PC-3 (cell line): Measurements from ENCODE around the gene STIM1. TPM values are rescaled to one million over a fixed set of nuclear protein-coding genes. Genes with fewer than 3 reads are reported as not detected.

ENCODE experiments used
- ATAC-seq: fragments of 200-7000 bp; cut with Tn5 transposase; 2 replicates; pipeline ENCODE4 v1.9.1; 2020; ENCODE audit warnings: mild to moderate bottlenecking, moderate library complexity
- BruUV-seq: library from RNA; stranded (reverse); fragments of 400-500 nt; replicated peaks from 2 replicates; lab custom pipeline; 2021; lab: Mats Ljungman, UMichigan
- CTCF ChIA-PET: fragments of 300-600 bp; sonication (Branson Sonifier 250); formaldehyde crosslinking; loops from one replicate; lab custom pipeline; 2022; ENCODE audit warnings: antibody characterized with exemption; lab: Charles Lee
- POLR2A ChIA-PET: fragments of 300-600 bp; sonication (Branson Sonifier 250); formaldehyde crosslinking; loops from one replicate; lab custom pipeline; 2022; ENCODE audit warnings: antibody characterized with exemption; ENCODE audit not compliant: unreplicated experiment; lab: Charles Lee
- DNase-seq: peaks from one replicate; pipeline ENCODE4 v3.0.0-alpha.2; 2015
- H2AFZ ChIP-seq: fragments of 300-600 bp; sonication (generic); 2 replicates; pipeline ENCODE4 v1.6.0; 2016; ENCODE audit warnings: antibody characterized with exemption, low read length
- H3F3A ChIP-seq: fragments of 300-600 bp; sonication (generic); one replicate; pipeline ENCODE4 v1.6.0; 2017; ENCODE audit warnings: antibody characterized with exemption, low read length, control low read depth, mild to moderate bottlenecking; ENCODE audit not compliant: unreplicated experiment
- H3K27ac ChIP-seq: fragments of 300-600 bp; sonication (generic); 2 replicates; pipeline ENCODE4 v1.5.1; 2016; ENCODE audit warnings: mild to moderate bottlenecking, low read length
- H3K27me3 ChIP-seq: fragments of 300-600 bp; sonication (generic); 2 replicates; pipeline ENCODE4 v1.6.1; 2016; ENCODE audit warnings: low read length, mixed read lengths
- H3K36me3 ChIP-seq: fragments of 300-600 bp; sonication (generic); 2 replicates; pipeline ENCODE4 v1.6.1; 2016; ENCODE audit warnings: low read depth, mixed run types, low read length, mixed read lengths
- H3K4me1 ChIP-seq: fragments of 300-600 bp; sonication (generic); 2 replicates; pipeline ENCODE4 v1.5.1; 2016; ENCODE audit warnings: low read length; ENCODE audit not compliant: insufficient read depth
- H3K4me2 ChIP-seq: fragments of 300-600 bp; sonication (generic); 2 replicates; pipeline ENCODE4 v1.6.0; 2016; ENCODE audit warnings: low read length
- H3K4me3 ChIP-seq: fragments of 300-600 bp; sonication (generic); 2 replicates; pipeline ENCODE4 v1.5.1; 2016; ENCODE audit warnings: mild to moderate bottlenecking, low read length, mixed read lengths
- H3K79me2 ChIP-seq: fragments of 300-600 bp; sonication (generic); 2 replicates; pipeline ENCODE4 v1.6.1; 2017; ENCODE audit warnings: low read length, mixed read lengths
- H3K9ac ChIP-seq: fragments of 300-600 bp; sonication (generic); 2 replicates; pipeline ENCODE4 v1.6.0; 2016; ENCODE audit warnings: mild to moderate bottlenecking, low read length
- H3K9me2 ChIP-seq: fragments of 300-600 bp; sonication (generic); replicated peaks from 2 replicates; pipeline ENCODE4 v1.6.1; 2016; ENCODE audit warnings: mixed run types, low read length, mixed read lengths
- H3K9me3 ChIP-seq: fragments of 300-600 bp; sonication (generic); 2 replicates; pipeline ENCODE4 v1.6.1; 2016; ENCODE audit warnings: low read length, mixed read lengths
- H4K20me1 ChIP-seq: fragments of 300-600 bp; sonication (generic); 2 replicates; pipeline ENCODE4 v1.6.1; 2016; ENCODE audit warnings: low read length, mixed read lengths
- CTCF ChIP-seq: fragments of 300-600 bp; sonication (generic); conservative IDR thresholded peaks from 2 replicates; pipeline ENCODE4 v1.5.1; 2017; ENCODE audit warnings: antibody characterized with exemption, low read depth, mild to moderate bottlenecking, low read length
- EZH2 ChIP-seq: fragments of 300-600 bp; sonication (generic); IDR thresholded peaks from one replicate; pipeline ENCODE4 v1.6.1; 2017; ENCODE audit warnings: antibody characterized with exemption, mild to moderate bottlenecking, low read length; ENCODE audit not compliant: unreplicated experiment
- EZH2phosphoT487 ChIP-seq: fragments of 300-600 bp; sonication (generic); IDR thresholded peaks from 2 replicates; pipeline ENCODE4 v1.6.1; 2018; ENCODE audit warnings: mild to moderate bottlenecking, antibody characterized with exemption, low read length, borderline replicate concordance
- intact Hi-C: fragments of 100-400 bp; cut with micrococcal nuclease; formaldehyde crosslinking; loops from 2 replicates; pipeline ENCODE4 v1.9.0; 2023
- total RNA-seq: library from RNA; depleted of rRNA; stranded (reverse); fragments of >200 nt; gene quantifications from 2 replicates; pipeline ENCODE4 v1.2.3, GENCODE V29; 2014

Gene STIM1
- total RNA-seq, 1 experiment from 2014 or later, result 22.8 TPM

- H3K36me3 ChIP-seq, result no peaks in the 10 kb centered on the region
- no peaks in the 10 kb centered on the region for H3K27me3 ChIP-seq
- ChIA-PET CTCF (no interaction called here), POLR2A (no interaction called here)
- TF ChIP-seq EZH2phosphoT487 (no peak), CTCF (no peak), EZH2 (no peak)
- ATAC-seq (no peak), DNase-seq (no peak)
- H4K20me1 ChIP-seq, result no peaks in the 10 kb centered on the region
- peaks cover 15% of the 10 kb centered on the region for H3K4me1 ChIP-seq
- H3K27ac ChIP-seq, result no peak overlapping the region
- H3K9me2 ChIP-seq, result no peaks in the 10 kb centered on the region
- no peak overlapping the region for H2AFZ ChIP-seq
- H3K9me3 ChIP-seq, result no peaks in the 10 kb centered on the region
- no peak overlapping the region for H3K4me3 ChIP-seq
- peaks cover 82% of the 10 kb centered on the region for H3K79me2 ChIP-seq
- BruUV-seq, result no TSS peak
- intact Hi-C loops, result no loop called here
- no peak overlapping the region for H3K4me2 ChIP-seq
- H3F3A ChIP-seq, result no peaks in the 10 kb centered on the region
- H3K9ac ChIP-seq, result no peak overlapping the region
These were observed 11.4 kb downstream of the STIM1 start for GRCh38 chr11:3866836-3867208.

GRCh38 chr11:3867209-3868091 is 12.0 kb downstream of the STIM1 start:
- CTCF ChIA-PET, result interaction anchor here (0.6 kb wide), 1 partner anchor 26 kb away, joined by 3 read pairs; no protein-coding TSS in a partner anchor

More at GRCh38 chr11:3867209-3868091, 12.0 kb downstream of the STIM1 start:
- Histone ChIP-seq H3K9ac (no peak overlapping the region), H3K36me3 (no peaks in the 10 kb centered on the region), H3K4me2 (no peak overlapping the region), H3K9me2 (no peaks in the 10 kb centered on the region), H4K20me1 (no peaks in the 10 kb centered on the region), H3K79me2 (peaks cover 77% of the 10 kb centered on the region), H3K4me1 (peaks cover 15% of the 10 kb centered on the region), H3K27ac (no peak overlapping the region), H3K27me3 (no peaks in the 10 kb centered on the region), H3K9me3 (no peaks in the 10 kb centered on the region), H3F3A (no peaks in the 10 kb centered on the region), H2AFZ (no peak overlapping the region), H3K4me3 (no peak overlapping the region)
- no peak for ATAC-seq
- BruUV-seq, result no TSS peak
- TF ChIP-seq EZH2 (no peak), EZH2phosphoT487 (no peak), CTCF (no peak)
- POLR2A ChIA-PET, result no interaction called here
- intact Hi-C loops, result no loop called here
- no peak for DNase-seq
